GM19468 (cell line): ENCODE measurements around the gene PKD1.
"Not testable (repeated sequence)": the region's sequence is repeated elsewhere in the genome, so short reads cannot be mapped to it uniquely, and the experiment has no call there.

Experiments used
- ATAC-seq: cut with Tn5 transposase; IDR thresholded peaks from one replicate; pipeline ENCODE4 v1.9.1; 2021; ENCODE audit warnings: mild to moderate bottlenecking, moderate library complexity, moderate number of reproducible peaks; ENCODE audit not compliant: unreplicated experiment; ENCODE audit errors: extremely low read depth

Gene PKD1

DNA sequence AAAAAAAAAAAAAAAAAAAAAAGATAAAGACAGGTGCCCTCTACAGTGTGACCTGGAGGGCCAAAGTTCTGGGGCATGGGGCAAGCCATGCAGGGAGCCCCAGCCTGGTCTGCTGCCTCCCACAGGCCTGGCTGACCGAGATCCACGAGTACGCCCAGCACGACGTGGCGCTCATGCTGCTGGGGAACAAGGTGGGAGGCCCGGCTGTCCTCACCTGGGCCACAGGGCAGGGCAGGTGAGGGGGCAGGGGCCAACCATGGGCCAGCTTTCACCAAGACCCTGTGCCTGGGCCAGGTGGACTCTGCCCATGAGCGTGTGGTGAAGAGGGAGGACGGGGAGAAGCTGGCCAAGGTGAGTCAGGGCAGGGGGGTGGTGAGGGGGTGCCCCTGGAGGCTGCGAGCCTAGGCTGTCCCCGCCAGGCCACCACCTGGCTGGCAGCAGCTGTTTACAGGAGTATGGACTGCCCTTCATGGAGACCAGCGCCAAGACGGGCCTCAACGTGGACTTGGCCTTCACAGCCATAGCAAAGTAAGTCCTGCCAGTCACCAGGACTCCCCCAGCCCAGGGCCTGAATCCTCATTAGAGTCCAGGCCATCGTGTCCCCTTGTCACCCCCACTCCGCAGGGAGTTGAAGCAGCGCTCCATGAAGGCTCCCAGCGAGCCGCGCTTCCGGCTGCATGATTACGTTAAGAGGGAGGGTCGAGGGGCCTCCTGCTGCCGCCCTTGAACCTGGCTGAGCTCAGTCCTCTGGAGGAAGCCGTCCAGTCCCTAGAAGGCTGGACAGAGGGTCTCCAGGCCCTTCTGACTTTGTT is 17.2 kb upstream of the PKD1 start:
- ATAC-seq = no peak

DNA sequence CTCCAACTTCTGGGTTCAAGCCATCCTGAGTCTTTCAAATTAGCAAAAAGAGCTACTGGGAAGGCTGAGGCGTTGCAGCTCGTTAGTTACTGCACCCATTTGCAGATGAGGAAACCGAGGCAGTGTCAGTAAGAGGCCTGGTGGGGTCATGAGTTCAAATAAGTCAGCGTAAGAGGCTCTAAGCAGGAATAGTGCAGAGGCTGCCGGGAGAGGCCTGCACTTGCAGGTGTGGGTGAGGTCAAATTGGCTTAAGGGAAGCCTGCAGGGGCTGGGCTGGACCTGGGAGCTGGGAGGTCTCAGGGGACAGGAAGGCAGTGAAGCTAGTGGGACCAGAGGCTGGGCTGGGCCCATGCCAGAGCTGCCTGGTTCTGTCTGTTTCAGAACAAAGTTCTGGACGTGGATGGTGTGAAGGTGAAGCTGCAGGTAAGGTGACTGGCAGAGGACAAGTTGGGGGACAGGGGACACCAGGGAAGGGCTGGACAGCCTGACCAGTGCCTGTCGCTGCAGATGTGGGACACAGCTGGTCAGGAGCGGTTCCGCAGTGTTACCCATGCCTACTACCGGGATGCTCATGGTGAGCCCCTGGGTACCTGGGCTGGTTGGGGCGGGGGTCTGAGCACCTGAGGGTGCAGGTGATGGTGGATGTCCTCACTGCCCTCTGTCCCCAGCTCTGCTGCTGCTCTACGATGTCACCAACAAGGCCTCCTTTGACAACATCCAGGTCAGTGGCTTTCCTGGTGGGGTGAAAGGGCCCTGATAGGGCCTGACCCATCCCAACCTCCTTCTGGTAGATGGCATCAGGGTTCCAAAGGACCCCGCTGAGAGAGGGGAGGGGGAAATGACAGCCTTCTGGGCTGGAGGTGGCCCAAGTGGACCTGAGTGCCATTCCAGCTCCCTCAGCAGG is 15.7 kb upstream of the PKD1 start:
- ATAC-seq = no peak

DNA sequence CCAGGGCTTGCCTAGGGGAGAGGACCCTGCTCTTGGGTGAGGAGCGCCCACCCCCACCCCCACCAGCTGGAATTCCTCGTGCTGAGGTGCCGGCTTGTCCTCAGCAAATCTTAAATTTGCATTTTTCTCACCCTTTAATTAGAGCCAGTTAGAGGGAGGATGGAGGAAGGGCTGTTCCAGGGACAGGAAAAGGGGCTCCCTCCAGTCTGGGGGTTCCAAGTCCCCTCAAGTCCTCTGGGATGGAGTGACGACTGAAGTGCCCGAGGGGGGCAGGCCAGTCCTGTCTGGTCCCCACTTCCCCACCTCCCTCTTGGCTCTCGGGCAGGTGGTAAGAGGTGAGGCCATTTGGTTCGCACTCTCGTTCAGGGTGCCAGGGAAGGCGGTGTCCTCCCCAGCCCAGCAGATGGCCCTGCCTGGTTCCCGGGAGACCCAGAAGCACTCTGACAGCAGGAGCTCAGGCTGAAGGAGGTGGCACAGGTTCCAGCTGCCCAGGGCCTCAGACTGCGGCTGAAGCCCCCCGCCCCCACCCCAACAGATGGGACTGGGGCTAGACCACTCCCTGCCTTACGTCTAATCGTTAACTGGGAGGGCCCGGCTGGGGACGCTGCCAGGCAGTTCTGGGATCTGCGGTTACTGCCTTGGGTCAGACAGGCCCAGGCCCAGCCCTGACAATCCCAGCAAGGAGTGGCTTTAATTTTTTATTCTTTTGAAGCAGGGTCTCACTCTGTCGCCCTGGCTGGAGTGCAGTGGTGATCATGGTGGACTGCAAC is 14.9 kb upstream of the PKD1 start:
- no peak for ATAC-seq

- ATAC-seq = no peak
Observed at GRCh38 chr16:2149630-2150417, 14.1 kb upstream of the PKD1 start.

DNA sequence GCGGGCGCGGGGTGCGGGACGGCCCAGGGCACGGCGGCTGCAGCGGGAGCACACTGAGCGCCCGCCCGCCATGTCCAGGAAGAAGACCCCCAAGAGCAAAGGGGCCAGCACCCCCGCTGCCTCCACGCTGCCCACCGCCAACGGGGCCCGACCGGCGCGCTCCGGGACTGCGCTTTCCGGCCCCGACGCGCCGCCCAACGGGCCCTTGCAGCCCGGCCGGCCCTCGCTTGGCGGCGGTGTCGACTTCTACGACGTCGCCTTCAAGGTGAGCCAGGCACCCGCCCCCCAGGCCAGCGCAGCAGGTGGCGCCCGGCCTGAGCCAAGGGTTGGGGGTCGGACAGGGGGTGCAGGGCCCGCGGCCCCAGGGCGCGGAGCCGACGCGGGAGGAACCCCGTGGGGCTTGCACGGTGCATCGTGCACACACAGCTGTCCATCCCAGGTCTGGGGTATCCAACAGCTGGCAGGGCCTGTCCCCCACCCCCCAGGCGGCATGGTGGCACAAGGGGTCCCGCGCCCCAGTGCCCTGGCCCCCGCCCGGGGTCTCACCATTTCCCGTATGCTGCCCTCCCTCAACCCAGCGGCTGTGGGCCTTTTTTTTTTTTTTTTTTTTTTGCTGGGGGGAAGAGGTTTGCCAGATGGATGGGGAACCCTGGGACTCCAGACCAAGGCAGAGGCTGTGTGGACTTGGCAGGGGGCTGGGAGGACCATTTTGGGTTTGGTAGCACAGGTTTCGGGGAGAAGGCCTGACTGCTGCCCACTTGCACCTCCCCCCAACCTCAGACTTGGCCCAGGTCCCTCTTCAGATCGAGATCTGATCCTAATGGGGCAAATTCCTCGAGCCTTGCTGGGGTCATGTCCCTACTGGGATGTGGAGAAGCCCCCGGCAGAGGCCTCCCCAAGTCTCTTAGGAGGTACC is 13.3 kb upstream of the PKD1 start:
- no peak for ATAC-seq

DNA sequence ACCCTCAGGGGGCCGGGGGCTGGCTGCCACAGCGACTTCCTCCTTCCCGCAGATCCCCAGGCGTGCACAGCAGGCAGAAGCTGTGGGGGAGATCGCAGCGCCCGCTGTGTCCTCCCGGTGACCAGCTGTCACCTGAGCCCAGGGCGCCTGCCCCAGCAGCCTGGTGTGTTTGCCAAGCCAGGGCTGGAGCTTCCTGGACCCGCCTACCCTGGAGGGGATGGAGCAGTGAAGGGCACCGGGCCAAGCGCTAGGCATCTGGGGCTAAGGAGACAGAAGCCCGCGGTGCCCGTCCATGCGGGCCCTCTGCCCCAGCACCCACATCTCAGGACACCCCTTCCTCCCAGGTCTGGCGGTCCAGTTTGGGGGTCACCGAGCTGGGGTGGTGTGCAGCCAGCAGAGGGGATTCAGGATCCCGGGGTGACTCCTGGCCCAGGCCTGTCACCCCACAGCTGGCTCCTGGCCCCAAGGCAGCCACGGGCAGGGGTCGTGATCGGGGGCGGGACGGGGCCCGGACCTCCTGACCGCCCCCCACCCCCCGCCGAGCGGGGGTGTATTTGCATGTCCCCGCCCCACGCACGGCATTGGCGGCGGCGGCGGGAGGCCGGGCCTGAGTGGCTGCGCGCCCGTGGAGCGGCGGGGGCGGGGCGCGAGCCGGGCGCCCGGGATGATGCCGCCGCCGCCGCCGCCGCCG is 12.4 kb upstream of the PKD1 start, which contains the start of gene RAB26:
TSS of gene RAB26 (plus strand) at position 645 of the 691 bp plus-strand sequence. CDS start 159 bp downstream, outside the sequence.
- ATAC-seq = no peak

DNA sequence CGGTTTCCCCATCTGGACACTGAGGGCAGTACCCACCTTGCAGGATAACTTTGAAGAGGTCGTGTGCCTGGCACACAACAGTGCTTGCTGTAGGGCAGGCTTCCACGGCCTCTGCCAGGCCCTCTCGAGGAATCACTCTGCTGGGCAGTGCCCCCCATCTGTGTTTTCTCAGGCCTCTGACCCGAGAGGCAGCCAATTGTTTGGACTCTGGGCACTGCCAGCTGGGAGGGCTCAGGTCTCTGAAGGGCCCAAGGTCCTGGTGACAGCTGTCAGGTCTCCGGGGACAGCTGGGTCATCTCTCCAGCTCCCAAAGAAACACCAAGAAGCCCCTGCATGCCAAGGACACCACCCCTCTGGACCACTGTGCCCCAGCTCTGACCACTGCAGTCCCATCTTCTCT is 11.7 kb upstream of the PKD1 start:
- ATAC-seq = no peak

GRCh38 chr16:2145843-2146242 is 10.1 kb upstream of the PKD1 start:
- no peak for ATAC-seq

GRCh38 chr16:2143878-2144485 is 8.3 kb upstream of the PKD1 start:
- ATAC-seq = no peak

- no peak for ATAC-seq
Observed at GRCh38 chr16:2142942-2143877, 7.5 kb upstream of the PKD1 start.

DNA sequence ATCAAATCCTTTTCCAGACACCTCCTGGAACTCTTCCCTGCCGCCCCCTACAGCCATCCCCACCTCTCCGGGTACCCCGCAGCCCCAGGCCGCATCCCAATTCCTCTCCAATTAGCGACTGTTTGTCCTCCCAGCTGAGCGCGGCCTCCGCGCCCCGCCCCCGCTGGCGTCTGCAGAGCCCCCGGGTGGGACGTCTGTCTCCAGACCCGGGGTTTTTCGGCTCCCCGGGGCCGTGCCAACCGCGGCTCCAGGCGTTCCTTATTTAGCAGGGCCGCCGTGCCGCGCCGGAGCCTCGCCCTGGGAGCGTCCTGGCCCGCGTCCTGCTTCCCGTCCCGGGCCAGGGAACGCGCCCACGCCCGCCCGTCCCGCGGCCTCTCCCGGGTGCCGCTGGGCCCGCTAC is 627 bp downstream of the PKD1 start:
- ATAC-seq = not testable (repeated sequence)

GRCh38 chr16:2133797-2134196 is 1.9 kb downstream of the PKD1 start:
- ATAC-seq = not testable (repeated sequence)

- not testable (repeated sequence) for ATAC-seq
Observed at GRCh38 chr16:2129890-2130447, 5.7 kb downstream of the PKD1 start.

DNA sequence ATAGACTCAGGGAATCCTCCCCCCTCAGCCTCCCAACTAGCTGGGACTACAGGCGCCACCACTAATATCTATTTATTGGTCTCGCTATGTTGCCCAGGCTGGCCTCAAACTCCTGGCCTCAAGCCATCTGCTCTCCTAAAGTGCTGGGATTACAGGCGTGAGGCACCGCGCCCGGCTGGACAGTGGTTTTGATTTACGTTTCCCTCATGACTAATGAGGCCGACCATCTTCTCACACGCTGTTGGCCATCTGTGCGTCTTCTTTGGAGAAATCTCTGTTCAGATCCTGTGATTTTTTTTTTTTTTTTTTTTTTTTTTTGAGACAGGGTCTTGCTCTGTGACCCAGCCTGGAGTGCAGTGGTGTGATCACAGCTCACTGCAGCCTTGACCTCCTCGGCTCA is 6.4 kb downstream of the PKD1 start:
- ATAC-seq = not testable (repeated sequence)

- not testable (repeated sequence) for ATAC-seq
Observed at GRCh38 chr16:2127630-2128280, 7.9 kb downstream of the PKD1 start.
